Suppressor macrophage treated with lipopolysaccharide for 1 hour (primary cell): ENCODE results near the gene GOLGA8N.

Experiments used
- DNase-seq, 3 donors: peaks; one replicate each; pipeline ENCODE4 v3.0.0-alpha.2; 2020 to 2022

GOLGA8N gene

DNA sequence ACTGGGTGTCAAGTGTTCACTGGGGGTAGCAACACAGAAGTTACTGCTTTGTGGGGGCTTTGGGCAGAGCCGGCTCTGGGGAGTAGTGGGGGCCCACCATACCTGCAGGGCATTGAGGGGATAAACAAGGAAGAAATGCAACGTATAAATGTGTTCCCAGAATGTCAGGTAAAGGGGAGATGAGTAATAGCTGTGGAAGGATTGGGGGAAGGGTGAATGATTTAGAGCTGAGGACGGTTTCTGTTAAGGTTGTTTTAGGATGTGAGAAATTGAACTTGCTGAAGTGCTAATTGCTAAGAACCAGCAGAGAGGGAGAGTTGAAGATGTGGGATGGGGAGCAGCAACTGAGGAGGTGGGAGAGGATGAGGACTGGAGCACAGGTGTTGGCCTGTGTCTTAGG, 58.9 kb downstream of the GOLGA8N start:
- DNase-seq = no peak

GRCh38 chr15:32656091-32656490, 62.8 kb downstream of the GOLGA8N start:
- DNase-seq = no peak

DNA sequence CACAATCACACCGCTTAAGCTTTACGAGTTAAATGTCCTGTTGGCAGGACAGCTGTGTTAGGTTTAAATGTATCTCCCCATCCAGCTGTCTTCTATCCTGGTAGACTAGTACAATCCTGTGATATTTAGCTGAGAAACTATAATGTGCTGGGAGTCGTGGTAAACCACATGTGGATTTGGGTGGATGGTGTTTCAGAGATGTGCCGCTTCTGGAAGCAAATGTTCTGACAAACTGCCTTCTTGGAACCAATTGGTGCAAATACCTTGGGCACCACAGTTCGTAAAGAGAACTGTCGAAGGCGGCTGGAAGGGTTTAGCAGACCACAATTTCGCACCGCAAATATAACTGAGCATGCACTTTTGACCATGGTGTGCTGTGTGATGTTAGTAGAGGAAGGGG, 63.2 kb downstream of the GOLGA8N start:
- DNase-seq = no peak
